NCI-H2081 (cell line): ENCODE data around the gene FGFR2.
"Not testable (repeated sequence)": the region's sequence is repeated elsewhere in the genome, so short reads cannot be mapped to it uniquely, and the experiment has no call there.

Experiments used
- DNase-seq, 2 experiments: peaks; one replicate each; lab custom pipeline; 2025; lab: John Stamatoyannopoulos, UW

Gene FGFR2

DNA sequence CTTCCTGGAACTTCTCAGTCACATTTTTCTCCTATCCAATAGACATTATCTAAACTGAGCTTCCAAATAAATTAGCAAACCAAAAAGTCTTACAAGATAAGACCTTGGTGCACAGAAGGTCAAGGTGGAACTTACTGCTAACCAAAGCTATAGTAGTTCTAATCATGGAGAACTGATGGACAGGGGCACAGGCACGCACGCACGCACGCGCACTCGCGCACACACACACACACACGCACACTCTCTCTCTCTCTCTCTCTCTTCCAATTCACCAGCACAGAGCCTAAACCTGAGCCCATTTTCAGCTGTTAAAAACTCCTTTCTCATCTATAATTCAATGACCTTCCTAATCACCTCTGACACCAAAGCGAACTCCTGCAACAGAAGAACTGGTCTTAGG, 7.5 kb downstream of the FGFR2 start:
- DNase-seq, result no peak

DNA sequence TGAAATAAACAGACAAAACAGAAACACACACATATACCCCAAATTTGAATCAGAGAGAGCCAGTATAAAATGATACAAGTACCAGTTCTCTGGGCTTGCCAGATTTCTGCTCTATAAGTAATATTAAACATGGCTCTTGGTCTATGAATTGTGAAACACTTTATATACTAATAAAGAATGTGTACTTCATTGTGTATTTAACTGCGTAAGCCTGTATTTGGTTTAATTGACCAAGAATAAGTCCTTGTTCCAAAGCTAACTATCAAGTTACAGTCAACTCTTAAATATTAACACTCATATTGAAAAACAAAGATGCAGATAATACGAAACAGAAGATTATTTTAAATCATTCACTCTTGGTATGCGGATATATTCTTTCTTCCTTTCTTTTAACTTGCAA, 8.7 kb downstream of the FGFR2 start:
- no peak for DNase-seq

DNA sequence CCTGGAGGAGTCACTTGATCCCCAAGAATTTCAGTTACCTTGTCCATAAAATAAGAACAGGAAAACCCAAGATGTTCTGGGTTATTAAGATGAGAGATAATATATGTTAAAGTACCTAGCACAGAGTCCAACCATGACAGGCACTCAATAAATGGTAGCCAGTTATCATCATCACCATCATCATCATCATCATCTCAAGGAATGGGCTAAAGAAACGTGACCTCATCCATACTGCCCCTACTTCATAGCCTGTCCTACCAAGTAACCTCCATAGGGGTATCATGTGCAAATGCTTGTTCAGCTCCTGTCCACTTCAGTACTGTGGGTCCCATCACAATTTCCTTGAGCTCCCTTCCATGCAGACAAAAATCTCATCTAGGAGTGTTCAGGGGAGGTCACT, 14.4 kb downstream of the FGFR2 start:
- no peak for DNase-seq

DNA sequence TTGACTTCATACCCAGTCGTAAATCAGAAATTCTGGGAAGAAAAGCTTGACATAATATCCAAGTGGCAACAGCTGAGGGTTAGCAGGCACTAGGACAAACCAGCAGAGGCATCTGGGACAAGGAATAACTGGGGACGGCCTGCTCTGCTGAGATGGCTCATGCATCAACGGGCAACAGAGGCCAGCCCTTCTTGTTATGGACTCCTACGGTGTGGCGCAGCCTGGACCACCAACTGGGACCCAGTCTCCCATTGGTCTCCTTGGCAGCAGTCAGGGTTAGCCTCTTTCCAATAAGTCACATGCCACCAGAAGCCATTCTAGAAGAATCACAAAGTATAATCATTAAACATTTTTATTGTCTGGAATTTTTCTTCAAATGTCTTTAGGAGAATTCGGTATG, 15.0 kb downstream of the FGFR2 start:
- DNase-seq, result no peak

DNA sequence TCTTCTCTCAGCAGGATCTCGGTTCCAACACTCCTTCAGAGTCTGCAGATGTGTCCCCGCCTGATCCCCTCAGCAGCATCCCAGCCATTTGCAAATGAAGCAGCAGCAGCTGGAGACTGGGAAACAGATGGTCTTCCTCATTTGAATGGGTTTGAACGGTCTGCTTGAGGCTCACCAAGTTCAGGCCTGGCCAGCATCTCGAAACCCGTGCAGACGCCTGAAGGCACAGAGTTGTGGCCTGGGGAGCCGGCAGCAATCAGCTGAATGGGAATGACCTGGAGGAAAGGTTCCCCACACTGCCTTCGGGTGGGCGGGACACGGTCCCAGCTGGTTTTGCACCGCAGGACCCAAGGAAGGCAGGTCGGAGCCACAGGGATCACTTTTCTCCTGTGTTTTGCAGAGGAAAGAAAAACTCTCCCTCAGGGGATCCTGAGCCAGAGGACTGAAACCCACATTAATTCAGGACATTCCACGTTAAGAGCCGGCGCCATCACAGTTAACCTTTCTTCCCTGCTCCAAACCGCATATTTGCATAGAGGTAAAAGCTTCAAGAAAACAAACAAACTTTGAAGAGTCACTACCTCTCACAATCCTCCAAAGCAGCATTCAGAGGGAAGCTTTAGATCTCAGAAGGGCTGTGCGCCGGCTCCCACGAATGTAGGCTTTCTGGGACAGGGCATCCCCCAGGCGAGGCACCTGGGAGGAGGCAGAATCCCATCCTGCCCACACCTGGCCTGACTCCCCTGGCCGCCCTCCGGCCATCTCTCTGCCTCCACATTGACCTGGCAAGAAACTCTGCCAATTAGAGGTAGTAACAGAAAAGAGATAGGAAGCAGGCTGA, 17.7 kb downstream of the FGFR2 start:
- no peak for DNase-seq

DNA sequence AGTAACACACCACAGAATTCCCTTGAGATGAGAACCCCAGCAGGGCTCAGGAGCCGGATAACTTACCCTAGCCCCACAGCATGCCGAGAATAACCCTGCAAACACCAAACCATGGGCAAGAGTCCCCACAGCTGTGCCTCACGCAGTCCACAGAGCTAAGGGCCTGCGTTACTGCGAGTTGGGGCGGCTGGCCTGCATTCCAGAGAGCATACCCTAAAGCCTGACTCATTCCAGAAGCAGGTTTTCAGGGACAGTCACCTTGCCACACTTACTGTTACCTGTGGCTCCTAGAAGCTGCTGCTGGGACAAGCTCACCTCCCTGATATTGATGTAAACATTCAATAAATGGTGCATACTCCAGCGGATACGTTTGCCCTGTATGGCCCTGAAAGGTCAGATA, 18.6 kb downstream of the FGFR2 start:
- no peak for DNase-seq

DNA sequence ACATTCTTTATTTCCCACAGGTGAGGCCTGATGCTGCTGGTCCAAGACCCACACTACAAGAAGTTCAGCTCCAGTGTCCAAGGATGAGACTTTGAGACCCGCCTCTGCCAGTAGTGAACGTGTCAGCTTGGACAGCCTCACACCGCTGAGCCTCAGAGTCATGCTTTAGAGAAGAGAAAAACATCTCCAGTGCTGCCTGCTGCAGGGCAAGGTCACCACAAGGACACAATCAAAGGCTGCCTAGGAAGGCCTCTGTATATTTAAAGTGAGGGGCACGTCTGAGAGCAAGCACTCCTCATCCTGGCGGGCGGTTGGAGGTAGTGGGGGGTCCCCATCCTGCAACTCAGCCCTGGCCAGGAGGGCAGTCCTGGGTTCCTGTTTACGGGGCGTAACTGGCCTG, 19.3 kb downstream of the FGFR2 start:
- no peak for DNase-seq

DNA sequence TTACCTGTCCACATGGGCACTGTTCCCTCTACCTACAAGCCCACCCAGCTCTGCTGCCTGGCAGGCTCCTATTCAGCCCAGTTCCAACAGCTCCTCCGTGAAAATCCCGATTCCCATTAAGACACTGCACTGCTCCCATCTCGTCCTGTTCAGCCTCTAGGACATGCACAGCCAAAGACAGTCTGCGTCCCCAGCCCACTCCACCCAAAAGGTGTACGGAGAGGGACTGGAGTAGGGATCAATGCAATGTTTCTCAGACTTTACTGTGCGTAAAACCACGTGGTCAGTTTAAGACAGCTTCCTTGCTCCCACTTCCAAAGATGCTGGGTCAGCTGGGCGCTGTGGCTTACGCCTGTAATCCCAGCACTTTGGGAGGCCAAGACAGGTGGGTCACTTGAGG, 19.9 kb downstream of the FGFR2 start:
- DNase-seq, result no peak

DNA sequence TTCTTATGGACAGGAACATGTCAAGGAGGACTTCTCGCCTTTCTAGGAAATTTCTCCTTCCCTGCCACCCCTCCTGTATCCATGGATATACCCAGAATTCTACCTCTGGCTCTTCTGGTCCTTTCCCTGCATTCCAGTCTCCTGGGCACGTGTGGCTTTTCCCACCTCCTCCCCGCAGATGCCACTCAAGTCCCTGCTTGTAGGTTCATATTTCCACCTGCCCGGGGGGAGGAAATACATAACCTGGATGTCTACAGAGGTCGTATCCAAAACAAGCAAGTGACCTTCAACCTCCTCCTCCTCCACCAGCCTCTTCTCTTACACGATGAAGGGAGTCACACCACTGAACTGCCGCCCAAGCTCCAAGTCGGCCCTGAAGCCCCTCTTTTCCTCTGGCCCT, 20.7 kb downstream of the FGFR2 start:
- DNase-seq, result no peak

DNA sequence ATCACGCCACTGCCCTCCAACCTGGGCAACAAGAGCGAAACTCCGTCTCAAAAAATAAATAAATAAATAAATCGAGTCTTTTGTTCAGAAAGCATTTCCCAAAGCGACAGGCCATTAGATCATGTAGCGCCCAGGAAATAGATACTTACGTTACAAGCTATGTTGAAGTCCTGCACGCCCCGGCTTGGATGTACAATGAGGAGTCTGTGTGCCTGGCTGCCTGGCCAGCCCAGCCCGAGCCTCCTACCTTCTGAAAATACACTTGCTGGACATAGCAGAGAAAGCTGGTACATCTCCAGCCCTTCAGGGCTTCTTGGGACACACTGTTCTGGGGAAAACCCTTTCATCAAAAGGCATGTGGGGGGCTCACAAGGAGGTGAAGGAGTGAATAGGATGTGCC, 22.1 kb downstream of the FGFR2 start:
- DNase-seq, result no peak

DNA sequence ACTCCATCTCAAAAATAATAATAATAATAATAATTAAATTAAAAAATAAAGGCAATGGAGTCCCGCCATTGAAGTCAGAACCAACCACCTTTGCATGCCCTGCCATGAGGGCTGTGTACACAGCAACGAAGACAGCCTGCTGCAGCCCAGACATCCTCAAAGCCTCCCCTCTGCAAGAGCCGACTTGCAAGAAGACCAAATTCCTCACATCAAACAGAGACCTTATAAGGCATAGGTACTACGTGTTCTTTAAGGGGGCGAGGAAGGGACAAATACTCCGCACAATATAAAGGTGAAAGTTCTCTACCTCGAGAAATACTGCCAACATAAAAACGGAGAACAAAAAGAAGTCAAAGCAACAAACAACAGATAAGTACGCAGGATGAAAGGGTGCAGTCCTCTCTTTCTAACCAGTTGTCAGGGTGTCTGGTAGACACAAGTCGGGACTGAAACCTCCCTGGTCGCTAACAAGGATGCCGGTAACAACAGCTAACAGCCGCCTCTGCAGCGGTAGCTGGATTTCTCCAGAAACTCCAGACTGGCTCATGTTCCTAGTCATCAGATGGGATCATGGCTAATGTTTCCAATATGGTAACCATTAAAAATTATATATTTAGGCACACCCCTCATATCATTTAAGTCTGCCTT, 23.6 kb downstream of the FGFR2 start:
- DNase-seq, result no peak

DNA sequence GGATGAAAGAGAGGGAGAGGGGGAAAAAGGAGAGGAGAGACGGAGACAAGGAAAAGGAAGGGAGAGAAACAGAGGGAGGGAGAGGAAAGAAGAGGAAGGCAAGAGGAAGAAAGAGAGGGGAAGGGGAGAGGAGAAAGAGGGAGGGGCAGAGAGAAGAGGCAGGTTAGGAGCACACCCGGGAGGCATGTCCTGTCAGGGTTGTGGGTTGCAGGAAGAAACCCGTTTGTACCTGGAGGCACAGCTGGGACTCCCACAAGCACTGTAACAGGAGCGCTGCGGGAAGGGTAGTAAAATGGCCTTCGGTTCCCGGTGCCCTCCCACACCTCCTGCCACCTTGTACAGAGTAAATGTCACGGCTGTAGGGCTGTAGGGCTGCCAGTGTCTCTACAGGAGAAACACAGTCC, 24.7 kb downstream of the FGFR2 start:
- no peak for DNase-seq

DNA sequence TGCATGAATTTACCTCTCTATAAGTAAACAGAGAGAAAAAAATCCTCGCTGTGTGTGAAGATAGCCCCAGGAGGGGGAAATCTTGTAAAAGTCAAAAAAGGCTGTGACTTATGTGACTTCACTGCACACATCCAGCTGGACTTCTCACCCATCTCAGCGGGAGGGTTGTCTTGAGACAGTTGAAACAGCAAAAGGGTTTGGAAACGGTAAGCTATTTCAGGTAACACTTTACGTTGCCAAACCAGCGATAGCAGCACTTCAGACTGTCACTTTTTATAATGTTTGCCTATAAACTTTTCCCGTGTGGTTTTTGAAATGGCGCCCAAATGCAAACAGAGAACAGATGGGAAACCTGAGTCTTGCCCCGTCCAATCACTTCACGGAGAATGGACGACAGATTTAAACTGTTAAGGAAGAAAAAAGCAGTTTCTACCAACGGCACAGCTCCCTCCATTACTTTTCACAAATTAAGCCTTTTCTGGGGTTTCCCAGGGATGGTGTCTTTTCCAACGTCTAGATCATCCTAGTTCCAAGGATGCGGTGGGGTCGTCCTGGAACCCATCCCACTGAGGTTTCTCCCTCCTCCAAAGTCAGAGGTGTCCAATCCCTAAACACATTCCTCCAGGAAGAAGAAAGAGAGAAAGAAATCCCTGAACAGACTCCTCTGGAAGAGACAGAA, 25.2 kb downstream of the FGFR2 start:
- DNase-seq, result no peak

DNA sequence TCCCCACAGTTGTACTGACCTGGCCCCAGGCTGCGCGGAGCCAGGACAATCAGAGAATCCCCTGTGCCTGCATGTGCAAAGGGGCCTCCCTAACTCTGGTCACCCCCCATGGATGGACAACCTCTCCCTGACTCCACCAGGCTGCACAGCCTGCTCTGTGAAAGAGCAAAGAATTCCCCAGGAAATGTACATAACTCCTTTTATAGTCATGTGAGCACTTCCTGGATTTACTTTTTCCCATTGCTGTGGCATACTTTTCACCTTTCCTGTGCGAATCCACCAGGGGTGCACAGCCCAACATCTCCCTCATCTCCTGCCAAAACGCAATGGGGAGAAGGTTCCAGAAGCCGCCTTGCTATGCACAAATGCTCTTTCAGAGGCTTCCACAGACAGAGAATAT, 27.9 kb downstream of the FGFR2 start:
- DNase-seq, result no peak

DNA sequence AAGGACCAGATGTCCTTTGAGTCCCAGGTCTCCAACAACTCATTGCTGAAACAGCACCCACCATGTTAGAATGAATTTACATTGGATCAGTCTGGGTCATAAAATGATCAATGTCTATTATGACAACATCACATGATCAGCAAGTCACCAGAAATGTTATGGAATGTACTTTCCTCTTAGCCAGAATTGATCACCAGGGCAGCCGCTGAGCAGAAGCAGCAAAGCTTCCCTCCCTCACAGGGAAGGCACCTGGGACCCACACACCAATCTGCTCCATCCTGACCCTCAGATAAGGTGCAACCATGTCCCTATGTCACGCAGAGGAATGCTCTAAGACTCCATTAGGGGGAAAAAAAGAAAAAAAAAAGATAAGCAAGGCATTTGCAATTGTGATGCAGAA, 30.0 kb downstream of the FGFR2 start:
- DNase-seq, result no peak

DNA sequence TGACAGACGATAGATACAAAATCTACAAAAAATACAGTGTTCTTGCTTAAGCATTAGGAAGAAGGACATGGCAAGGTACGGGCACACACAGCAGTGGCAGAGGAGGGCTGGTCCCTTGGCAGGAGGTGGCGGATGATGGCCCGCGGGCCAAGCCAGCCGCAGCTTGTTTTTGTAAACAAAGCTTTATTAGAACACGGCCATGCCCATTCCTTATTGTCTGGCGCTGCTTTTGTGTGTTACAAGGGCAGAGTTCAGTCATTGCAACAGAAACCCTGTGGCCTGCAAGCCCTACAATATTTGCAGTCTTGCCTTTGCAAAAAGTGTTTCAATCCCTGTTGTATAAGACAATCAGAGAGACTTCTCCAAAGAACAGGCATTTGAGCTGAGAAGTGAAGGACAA, 30.7 kb downstream of the FGFR2 start:
- DNase-seq, result no peak

DNA sequence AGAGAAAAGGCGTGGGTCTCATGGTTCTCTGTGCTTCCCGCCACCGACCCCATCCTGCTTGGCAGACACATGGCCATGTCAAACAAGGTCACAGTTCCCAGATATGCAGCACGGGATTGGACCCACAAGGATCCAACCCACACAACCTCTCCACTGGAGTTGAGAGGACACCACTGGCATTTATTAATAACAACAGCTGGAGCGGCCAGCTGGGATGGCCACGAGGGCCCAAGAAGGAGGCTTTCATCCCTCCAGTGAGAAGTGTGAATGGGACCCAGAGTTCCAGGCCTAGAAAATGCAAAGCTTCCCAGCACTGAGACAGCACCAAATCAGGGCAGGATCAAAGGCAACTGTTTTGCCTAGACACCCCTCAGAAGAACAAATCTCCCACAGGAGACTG, 31.5 kb downstream of the FGFR2 start:
- DNase-seq, result no peak

DNA sequence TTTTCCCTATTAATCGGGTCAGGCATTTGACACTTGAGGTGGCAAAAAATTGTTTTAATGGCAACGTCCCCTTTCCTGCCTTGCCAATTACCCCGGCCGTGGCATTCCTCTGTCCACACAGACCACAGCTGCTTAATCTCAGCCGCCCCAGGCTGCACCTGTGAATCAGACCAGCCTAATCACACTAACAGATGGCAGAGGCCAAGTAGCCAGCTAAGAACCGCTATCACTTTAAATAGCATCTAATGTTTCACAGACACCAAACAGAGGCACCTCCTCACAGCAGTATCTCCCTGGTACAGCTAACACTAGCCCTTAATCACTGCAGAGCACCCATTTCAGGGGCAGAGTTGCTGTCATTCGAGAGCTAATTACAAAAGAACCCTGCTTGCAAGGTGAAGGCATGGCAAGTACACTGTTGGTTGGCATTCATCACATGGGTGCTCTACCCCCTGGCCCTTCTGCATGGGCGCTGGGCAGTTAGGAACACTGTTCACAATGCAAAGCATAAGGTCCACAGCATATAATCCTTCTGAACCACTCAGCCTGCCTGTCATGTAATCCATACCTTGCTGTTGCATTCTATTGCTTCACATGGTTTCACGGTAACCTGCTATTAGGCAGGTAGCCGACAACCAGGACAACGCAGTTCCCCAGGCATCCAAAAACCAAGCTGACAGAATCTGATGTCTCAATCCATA, 38.8 kb downstream of the FGFR2 start:
- DNase-seq, result no peak

DNA sequence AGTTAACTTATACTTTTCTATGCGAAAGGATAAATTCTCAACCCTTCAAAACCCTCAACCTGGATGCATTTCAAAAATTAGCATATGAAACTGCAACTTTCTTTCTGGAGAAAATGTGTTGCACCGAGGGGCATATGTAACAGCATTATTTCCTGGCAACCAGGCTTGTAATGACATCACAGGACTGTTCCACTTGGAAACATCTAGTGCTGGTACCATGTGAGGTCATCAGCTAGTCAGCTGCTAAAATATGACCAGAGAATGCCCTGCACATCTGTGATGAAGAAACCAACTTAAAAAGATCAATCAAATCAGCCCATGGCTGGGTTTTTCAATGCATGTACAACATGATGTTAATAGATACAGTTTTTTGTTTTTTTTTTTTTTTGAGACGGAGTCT, 40.0 kb downstream of the FGFR2 start:
- no peak for DNase-seq

DNA sequence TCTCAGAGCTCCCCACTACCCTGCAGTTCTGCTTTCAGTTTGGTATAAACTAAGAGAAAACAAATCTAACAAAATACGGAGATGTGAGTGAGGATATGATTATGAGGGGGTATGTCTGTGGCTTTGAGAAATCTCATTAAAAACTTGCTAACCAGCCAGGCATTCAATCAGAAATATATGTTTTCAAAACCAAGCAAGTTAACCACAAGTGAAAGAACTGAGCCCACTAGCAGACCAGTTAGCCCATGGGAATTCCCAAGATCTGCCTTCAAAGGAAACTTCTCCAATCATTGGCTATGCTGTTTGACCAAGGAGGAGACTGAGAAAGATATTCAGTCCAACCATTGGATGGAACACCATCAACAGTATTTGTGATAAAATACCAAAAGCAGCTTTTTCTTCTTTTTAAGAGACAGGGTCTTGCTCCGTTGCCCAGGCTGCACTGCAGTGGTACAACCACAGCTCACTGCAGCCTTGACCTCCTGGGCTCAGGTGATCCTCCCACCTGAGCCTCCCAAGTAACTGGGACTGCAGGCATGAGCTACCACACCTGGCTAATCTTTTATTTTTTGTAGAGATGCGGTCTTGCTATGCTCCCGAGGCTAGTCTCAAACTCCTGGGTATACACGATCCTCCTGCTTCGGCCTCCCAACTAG, 41.2 kb downstream of the FGFR2 start:
- no peak for DNase-seq

DNA sequence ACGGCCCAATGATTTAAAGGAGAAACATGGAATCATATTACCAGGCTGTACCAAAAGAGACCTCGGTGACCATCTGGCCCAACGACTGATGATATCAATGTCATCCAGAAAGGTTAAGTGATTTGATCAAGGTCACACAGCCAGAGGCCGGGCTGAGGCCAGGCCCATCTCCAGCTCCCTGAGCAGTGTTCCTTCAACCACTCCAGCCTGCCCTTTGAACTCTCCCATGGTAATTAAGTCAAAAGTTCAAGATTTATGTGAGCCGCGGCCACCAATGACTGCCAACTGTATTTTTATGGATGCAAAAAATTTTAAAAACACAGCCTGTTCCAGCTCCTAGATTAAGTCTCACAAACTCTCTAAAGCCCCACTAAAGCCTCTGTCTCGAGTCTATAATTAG, 41.8 kb downstream of the FGFR2 start:
- DNase-seq, result no peak

DNA sequence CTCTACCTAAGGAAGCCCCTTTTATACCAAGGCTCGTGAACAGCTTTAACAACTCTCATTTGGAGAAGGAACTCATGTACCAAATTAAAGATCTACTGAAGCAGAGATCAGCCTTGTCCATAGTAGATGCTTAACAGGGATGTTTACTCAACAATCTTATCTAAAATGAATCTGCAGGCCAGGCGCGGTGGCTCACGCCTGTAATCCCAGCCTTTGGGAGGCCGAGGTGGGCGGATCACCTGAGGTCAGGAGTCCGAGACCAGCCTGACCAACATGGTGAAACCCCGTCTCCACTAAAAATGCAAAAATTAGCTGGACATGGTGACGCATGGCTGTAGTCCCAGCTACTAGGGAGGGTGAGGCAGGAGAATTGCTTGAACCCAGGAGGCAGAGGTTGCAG, 43.3 kb downstream of the FGFR2 start:
- not testable (repeated sequence) for DNase-seq
